Measurements from ENCODE around the gene GOLGA6L7. TPM values are rescaled to one million over a fixed set of nuclear protein-coding genes. Genes with fewer than 3 reads are reported as not detected.

Gene GOLGA6L7
- total and polyA plus RNA-seq, 9 donors = not detected

GRCh38 chr15:28889346-28889745 is 40.9 kb upstream of the GOLGA6L7 start:
- no peaks in the 10 kb centered on the region for H3K36me3 ChIP-seq

GRCh38 chr15:28888900-28889299 is 40.5 kb upstream of the GOLGA6L7 start:
- intact Hi-C loops (cut with DNase I) = no loop called here

More at GRCh38 chr15:28889346-28889745, 40.9 kb upstream of the GOLGA6L7 start:
- 91 to 98% (median 97%) methylated on average over 3 of the region's 3 CpGs for WGBS, 3 donors
- Histone ChIP-seq H3K4me1 (ENCODE audit: insufficient read depth) (peaks cover 5% of the 10 kb centered on the region), H3K4me3 (no peak overlapping the region), H3K27me3 (no peaks in the 10 kb centered on the region), H3K9me3 (no peaks in the 10 kb centered on the region), H3K27ac (no peak overlapping the region)
- no peak for DNase-seq
- no peak for TF ChIP-seq POLR2A (IDR thresholded peaks at IDR 0.05)
- no peak for TF ChIP-seq EP300 (IDR thresholded peaks at IDR 0.05)
- intact Hi-C loops (cut with DNase I) = no loop called here

GRCh38 chr15:28888302-28888894 is 40.0 kb upstream of the GOLGA6L7 start:
- WGBS, 3 donors = 92 to 94% (median 93%) methylated on average over 18 of the region's 18 CpGs
- no peaks in the 10 kb centered on the region for H3K9me3 ChIP-seq
- DNase-seq = no peak
- peaks cover 5% of the 10 kb centered on the region for H3K4me1 ChIP-seq (ENCODE audit: insufficient read depth)
- no peak for TF ChIP-seq EP300 (IDR thresholded peaks at IDR 0.05)
- no peak for TF ChIP-seq POLR2A (IDR thresholded peaks at IDR 0.05)
- TF ChIP-seq CTCF (IDR thresholded peaks at IDR 0.05) = no peak
- H3K4me3 ChIP-seq = no peak overlapping the region
- intact Hi-C loops (cut with DNase I) = no loop called here
- no peaks in the 10 kb centered on the region for H3K27me3 ChIP-seq
- H3K36me3 ChIP-seq = no peaks in the 10 kb centered on the region
- no peak overlapping the region for H3K27ac ChIP-seq

More at GRCh38 chr15:28888900-28889299, 40.5 kb upstream of the GOLGA6L7 start:
- peaks cover 5% of the 10 kb centered on the region for H3K4me1 ChIP-seq (ENCODE audit: insufficient read depth)
- no peaks in the 10 kb centered on the region for H3K36me3 ChIP-seq
- DNase-seq = no peak
- H3K27me3 ChIP-seq = no peaks in the 10 kb centered on the region
- H3K4me3 ChIP-seq = no peak overlapping the region
- 86 to 93% (median 91%) methylated on average over 10 of the region's 10 CpGs for WGBS, 3 donors
- no peaks in the 10 kb centered on the region for H3K9me3 ChIP-seq
- TF ChIP-seq CTCF (IDR thresholded peaks at IDR 0.05) = no peak
- TF ChIP-seq EP300 (IDR thresholded peaks at IDR 0.05) = no peak
- TF ChIP-seq POLR2A (IDR thresholded peaks at IDR 0.05) = no peak
- no peak overlapping the region for H3K27ac ChIP-seq

GRCh38 chr15:28887339-28888174 is 39.1 kb upstream of the GOLGA6L7 start:
- H3K4me3 ChIP-seq = no peak overlapping the region
- H3K36me3 ChIP-seq = no peaks in the 10 kb centered on the region
- no peaks in the 10 kb centered on the region for H3K9me3 ChIP-seq
- intact Hi-C loops (cut with DNase I) = no loop called here
- no peaks in the 10 kb centered on the region for H3K27me3 ChIP-seq
- peaks cover 5% of the 10 kb centered on the region for H3K4me1 ChIP-seq (ENCODE audit: insufficient read depth)
- WGBS, 3 donors = 78 to 86% (median 84%) methylated on average over 17 of the region's 17 CpGs
- no peak for DNase-seq
- H3K27ac ChIP-seq = no peak overlapping the region
- TF ChIP-seq CTCF (IDR thresholded peaks at IDR 0.05) (no peak), POLR2A (IDR thresholded peaks at IDR 0.05) (no peak), EP300 (IDR thresholded peaks at IDR 0.05) (no peak)

Data from ovary (tissue), 9 donors.